ENCODE data around the gene OR51B5. TPM values are rescaled to one million over a fixed set of nuclear protein-coding genes. Genes with fewer than 3 reads are reported as not detected.
"Not testable (repeated sequence)": the region's sequence is repeated elsewhere in the genome, so short reads cannot be mapped to it uniquely, and the experiment has no call there.

Gene OR51B5
- total RNA-seq, 1 experiment from 2014 or later = 0.60 TPM

DNA sequence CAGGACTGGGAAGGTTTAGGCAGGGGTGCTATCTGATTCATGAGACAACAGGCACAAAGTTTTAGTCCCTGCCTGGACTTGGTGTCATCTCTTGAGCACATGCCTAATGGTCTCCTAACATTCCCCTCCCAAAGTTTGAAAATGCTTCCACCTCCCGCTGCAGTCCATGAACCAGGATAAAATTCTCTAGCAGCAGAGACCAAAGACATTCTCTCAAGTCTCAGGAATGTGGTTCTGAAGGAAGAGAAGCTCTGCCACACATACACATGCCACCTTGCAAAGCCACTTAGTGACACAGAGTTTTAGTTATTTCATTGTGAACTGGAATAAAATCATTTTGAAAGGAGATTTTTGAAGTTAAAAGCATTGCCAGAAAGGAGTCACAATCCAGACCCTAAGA, 23.5 kb upstream of the OR51B5 start:
- no peaks in the 10 kb centered on the region for H3K27me3 ChIP-seq (ENCODE audit: low read length)
- no peaks in the 10 kb centered on the region for H4K20me1 ChIP-seq (ENCODE audit: insufficient read depth, low read depth, low read length)
- no peaks in the 10 kb centered on the region for H3K9me3 ChIP-seq (ENCODE audit: low read length)
- no peaks in the 10 kb centered on the region for H3K36me3 ChIP-seq (ENCODE audit: insufficient read depth, low read length)
- H3K9ac ChIP-seq (ENCODE audit: low read length) = no peak overlapping the region
- no peak overlapping the region for H3K27ac ChIP-seq (ENCODE audit: low read length)
- no peak overlapping the region for H3K4me3 ChIP-seq (ENCODE audit: low read length)
- H2AFZ ChIP-seq (ENCODE audit: low read length) = no peak overlapping the region
- H3K4me1 ChIP-seq (ENCODE audit: low read length) = no peaks in the 10 kb centered on the region
- peak; percentile 36 for DNase-seq
- H3K4me2 ChIP-seq (ENCODE audit: low read depth, low read length, poor library complexity, severe bottlenecking) = no peak overlapping the region
- no peaks in the 10 kb centered on the region for H3K79me2 ChIP-seq (ENCODE audit: low read length)
- H3K9me2 ChIP-seq (replicated peaks; ENCODE audit: insufficient read depth, low read length) = 0 out of 2 replicates have a peak, but pooled peaks cover under 1% of the 10 kb centered on the region

DNA sequence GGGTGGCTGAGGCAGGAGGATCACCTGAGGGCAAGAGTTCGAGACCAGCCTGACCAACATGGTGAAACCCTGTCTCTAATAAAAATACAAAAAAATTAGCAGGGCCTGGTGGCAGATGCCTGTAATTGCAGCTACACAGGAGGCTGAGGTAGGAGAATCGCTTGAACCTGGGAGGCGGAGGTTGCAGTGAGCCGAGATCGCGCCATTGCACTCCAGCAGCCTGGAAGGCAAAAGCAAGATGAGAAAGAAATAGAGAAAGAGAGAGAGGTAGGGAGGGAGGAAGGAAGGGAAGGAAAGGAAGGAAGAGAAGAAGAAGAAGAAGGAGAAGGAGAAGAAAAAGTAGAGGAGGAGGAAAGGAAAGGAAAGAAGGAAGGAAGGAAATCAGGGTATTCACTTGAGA, 23.0 kb upstream of the OR51B5 start:
- H3K27me3 ChIP-seq (ENCODE audit: low read length); H3K9me2 ChIP-seq (replicated peaks; ENCODE audit: insufficient read depth, low read length); H4K20me1 ChIP-seq (ENCODE audit: insufficient read depth, low read depth, low read length); H3K9ac ChIP-seq (ENCODE audit: low read length); H3K9me3 ChIP-seq (ENCODE audit: low read length); H2AFZ ChIP-seq (ENCODE audit: low read length); H3K36me3 ChIP-seq (ENCODE audit: insufficient read depth, low read length); H3K4me2 ChIP-seq (ENCODE audit: low read depth, low read length, poor library complexity, severe bottlenecking); H3K79me2 ChIP-seq (ENCODE audit: low read length); H3K4me1 ChIP-seq (ENCODE audit: low read length); H3K4me3 ChIP-seq (ENCODE audit: low read length); H3K27ac ChIP-seq (ENCODE audit: low read length): not testable (repeated sequence)
- peak; percentile 25 for DNase-seq

DNA sequence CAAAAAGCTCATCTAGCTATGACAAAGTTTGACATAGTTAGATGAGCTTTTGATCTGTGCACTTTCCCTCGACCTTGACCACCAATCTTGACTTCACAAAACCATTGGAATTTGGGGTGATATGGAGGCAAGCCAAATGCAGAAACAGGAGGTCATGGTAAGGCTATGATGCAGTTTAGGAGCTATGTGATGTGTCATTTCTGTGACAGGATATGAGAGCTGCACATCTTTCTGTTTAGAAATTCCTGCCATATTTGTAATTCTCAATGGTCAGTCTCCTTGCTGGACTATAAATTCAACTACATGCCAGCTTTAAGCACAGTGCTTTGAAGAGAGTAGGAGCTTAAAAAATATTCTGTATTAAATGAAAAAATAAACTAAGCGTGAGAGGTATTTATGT, 20.9 kb upstream of the OR51B5 start:
- Histone ChIP-seq H3K79me2 (ENCODE audit: low read length) (no peaks in the 10 kb centered on the region), H3K4me3 (ENCODE audit: low read length) (no peak overlapping the region), H3K9me3 (ENCODE audit: low read length) (no peaks in the 10 kb centered on the region), H4K20me1 (ENCODE audit: insufficient read depth, low read depth, low read length) (no peaks in the 10 kb centered on the region), H3K4me2 (ENCODE audit: low read depth, low read length, poor library complexity, severe bottlenecking) (no peak overlapping the region), H3K27me3 (ENCODE audit: low read length) (no peaks in the 10 kb centered on the region), H3K9ac (ENCODE audit: low read length) (no peak overlapping the region), H3K36me3 (ENCODE audit: insufficient read depth, low read length) (no peaks in the 10 kb centered on the region), H3K9me2 (replicated peaks; ENCODE audit: insufficient read depth, low read length) (0 out of 2 replicates have a peak, but pooled peaks cover 2% of the 10 kb centered on the region), H2AFZ (ENCODE audit: low read length) (no peak overlapping the region), H3K27ac (ENCODE audit: low read length) (no peak overlapping the region), H3K4me1 (ENCODE audit: low read length) (no peaks in the 10 kb centered on the region)
- DNase-seq = no peak

DNA sequence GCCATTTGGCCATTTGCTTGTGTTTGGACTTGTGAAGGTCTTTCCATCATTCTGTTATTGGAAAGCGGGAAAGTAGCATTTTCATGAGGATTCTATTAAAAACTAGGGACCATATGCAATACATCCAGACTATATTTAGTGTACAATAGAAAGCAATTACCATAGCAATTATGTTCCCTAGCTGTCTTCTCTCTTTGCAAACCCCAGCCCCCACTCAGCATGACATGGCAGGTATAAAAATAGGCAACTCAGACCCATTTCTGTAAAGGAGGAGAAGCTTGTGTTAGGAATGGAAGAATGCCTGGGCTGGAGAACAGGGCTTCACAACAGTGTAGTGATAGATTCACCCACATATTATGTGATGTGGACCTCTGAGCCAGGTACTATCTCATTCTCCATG, 20.4 kb upstream of the OR51B5 start:
- Histone ChIP-seq H2AFZ (ENCODE audit: low read length) (no peak overlapping the region), H3K36me3 (ENCODE audit: insufficient read depth, low read length) (no peaks in the 10 kb centered on the region), H3K4me3 (ENCODE audit: low read length) (no peak overlapping the region), H3K27me3 (ENCODE audit: low read length) (no peaks in the 10 kb centered on the region), H4K20me1 (ENCODE audit: insufficient read depth, low read depth, low read length) (no peaks in the 10 kb centered on the region), H3K9me3 (ENCODE audit: low read length) (no peaks in the 10 kb centered on the region), H3K9ac (ENCODE audit: low read length) (no peak overlapping the region), H3K4me1 (ENCODE audit: low read length) (no peaks in the 10 kb centered on the region), H3K79me2 (ENCODE audit: low read length) (no peaks in the 10 kb centered on the region), H3K4me2 (ENCODE audit: low read depth, low read length, poor library complexity, severe bottlenecking) (no peak overlapping the region), H3K9me2 (replicated peaks; ENCODE audit: insufficient read depth, low read length) (0 out of 2 replicates have a peak, but pooled peaks cover 2% of the 10 kb centered on the region), H3K27ac (ENCODE audit: low read length) (no peak overlapping the region)
- peak; percentile 14 for DNase-seq

GRCh38 chr11:5362017-5362625, 18.8 kb upstream of the OR51B5 start:
- H3K36me3 ChIP-seq (ENCODE audit: insufficient read depth, low read length) = no peaks in the 10 kb centered on the region
- H3K9ac ChIP-seq (ENCODE audit: low read length) = no peak overlapping the region
- H3K9me3 ChIP-seq (ENCODE audit: low read length) = no peaks in the 10 kb centered on the region
- DNase-seq = peak; percentile 4
- H3K4me3 ChIP-seq (ENCODE audit: low read length) = no peak overlapping the region
- H3K4me1 ChIP-seq (ENCODE audit: low read length) = no peaks in the 10 kb centered on the region
- no peak overlapping the region for H3K4me2 ChIP-seq (ENCODE audit: low read depth, low read length, poor library complexity, severe bottlenecking)
- 0 out of 2 replicates have a peak, but pooled peaks cover 2% of the 10 kb centered on the region for H3K9me2 ChIP-seq (replicated peaks; ENCODE audit: insufficient read depth, low read length)
- H2AFZ ChIP-seq (ENCODE audit: low read length) = no peak overlapping the region
- H3K27ac ChIP-seq (ENCODE audit: low read length) = no peak overlapping the region
- H3K79me2 ChIP-seq (ENCODE audit: low read length) = no peaks in the 10 kb centered on the region
- no peaks in the 10 kb centered on the region for H4K20me1 ChIP-seq (ENCODE audit: insufficient read depth, low read depth, low read length)
- H3K27me3 ChIP-seq (ENCODE audit: low read length) = no peaks in the 10 kb centered on the region

- not testable (repeated sequence) for H3K4me2 ChIP-seq (ENCODE audit: low read depth, low read length, poor library complexity, severe bottlenecking); H3K36me3 ChIP-seq (ENCODE audit: insufficient read depth, low read length); H4K20me1 ChIP-seq (ENCODE audit: insufficient read depth, low read depth, low read length); H2AFZ ChIP-seq (ENCODE audit: low read length); H3K27me3 ChIP-seq (ENCODE audit: low read length); H3K9me3 ChIP-seq (ENCODE audit: low read length); H3K79me2 ChIP-seq (ENCODE audit: low read length); DNase-seq; H3K9ac ChIP-seq (ENCODE audit: low read length); H3K27ac ChIP-seq (ENCODE audit: low read length); H3K9me2 ChIP-seq (replicated peaks; ENCODE audit: insufficient read depth, low read length); H3K4me3 ChIP-seq (ENCODE audit: low read length); H3K4me1 ChIP-seq (ENCODE audit: low read length)
These were observed 12.7 kb upstream of the OR51B5 start for GRCh38 chr11:5356031-5356430.

GRCh38 chr11:5351208-5351607, 7.9 kb upstream of the OR51B5 start, which contains the start of gene OR51B6:
OR51B6 (plus strand) TSS chr11:5351508; CDS start chr11:5351508, 0 bp downstream.
- Histone ChIP-seq H3K79me2 (ENCODE audit: low read length) (no peaks in the 10 kb centered on the region), H3K36me3 (ENCODE audit: insufficient read depth, low read length) (no peaks in the 10 kb centered on the region), H3K4me3 (ENCODE audit: low read length) (no peak within 1 kb of the TSS), H3K9ac (ENCODE audit: low read length) (no peak within 1 kb of the TSS), H3K9me2 (replicated peaks; ENCODE audit: insufficient read depth, low read length) (no peaks in the 10 kb centered on the region), H2AFZ (ENCODE audit: low read length) (no peak within 1 kb of the TSS), H3K4me1 (ENCODE audit: low read length) (no peaks in the 10 kb centered on the region), H3K9me3 (ENCODE audit: low read length) (no peaks in the 10 kb centered on the region), H3K4me2 (ENCODE audit: low read depth, low read length, poor library complexity, severe bottlenecking) (no peak within 1 kb of the TSS), H3K27me3 (ENCODE audit: low read length) (no peaks in the 10 kb centered on the region), H4K20me1 (ENCODE audit: insufficient read depth, low read depth, low read length) (no peaks in the 10 kb centered on the region), H3K27ac (ENCODE audit: low read length) (no peak within 1 kb of the TSS)
- DNase-seq = no peak

GRCh38 chr11:5349550-5349949, 6.2 kb upstream of the OR51B5 start:
- Histone ChIP-seq H3K9me2 (replicated peaks; ENCODE audit: insufficient read depth, low read length) (no peaks in the 10 kb centered on the region), H3K79me2 (ENCODE audit: low read length) (no peaks in the 10 kb centered on the region), H3K4me1 (ENCODE audit: low read length) (no peaks in the 10 kb centered on the region), H3K4me2 (ENCODE audit: low read depth, low read length, poor library complexity, severe bottlenecking) (no peak overlapping the region), H3K9me3 (ENCODE audit: low read length) (no peaks in the 10 kb centered on the region), H3K27me3 (ENCODE audit: low read length) (no peaks in the 10 kb centered on the region), H2AFZ (ENCODE audit: low read length) (no peak overlapping the region), H3K27ac (ENCODE audit: low read length) (no peak overlapping the region), H3K36me3 (ENCODE audit: insufficient read depth, low read length) (no peaks in the 10 kb centered on the region), H4K20me1 (ENCODE audit: insufficient read depth, low read depth, low read length) (no peaks in the 10 kb centered on the region), H3K4me3 (ENCODE audit: low read length) (no peak overlapping the region), H3K9ac (ENCODE audit: low read length) (no peak overlapping the region)
- DNase-seq = no peak

All from Karpas-422 (cell line).